Right lobe of liver (tissue), 6 donors: ENCODE measurements around the gene PRDM2. TPM values are rescaled to one million over a fixed set of nuclear protein-coding genes. Genes with fewer than 3 reads are reported as not detected.

Experiments used
- ATAC-seq, 4 donors: fragments of 200-7000 bp; cut with Tn5 transposase; one replicate each; pipeline ENCODE4 v1.9.1; 2020; ENCODE audit warnings: mild to moderate bottlenecking in 4 of 4, moderate library complexity in 4 of 4
- DNase-seq, 3 donors: peaks; one replicate each; pipeline ENCODE4 v3.0.0-alpha.2; 2020
- H3K27ac ChIP-seq, 3 donors: fragments of 200-600 bp; one replicate each; pipeline ENCODE4 v1.8.0; 2022
- H3K27me3 ChIP-seq, 2 donors: fragments of 200-600 bp; one replicate each; pipeline ENCODE4 v1.8.0; 2022
- H3K36me3 ChIP-seq, 4 donors: fragments of 200-600 bp; sonication (generic) in 1 of 4; one replicate each; pipeline versions ENCODE4 v1.5.1 to v1.8.0; 2017 to 2022; ENCODE audit warnings: control low read depth in 1 of 4
- H3K4me1 ChIP-seq, 4 donors: fragments of 200-600 bp; sonication (generic) in 1 of 4; one replicate each; pipeline versions ENCODE4 v1.5.1 to v1.8.0; 2017 to 2022; ENCODE audit warnings: control low read depth in 1 of 4
- H3K4me3 ChIP-seq, 3 donors: fragments of 200-600 bp; one replicate each; pipeline ENCODE4 v1.8.0; 2022
- H3K9me3 ChIP-seq, 4 donors: fragments of 200-600 bp; sonication (generic) in 1 of 4; one replicate each; pipeline versions ENCODE4 v1.5.1 to v1.8.0; 2017 to 2022; ENCODE audit warnings: control low read depth in 1 of 4
- POLR2A ChIP-seq: fragments of 450-650 bp; IDR thresholded peaks from one replicate; pipeline ENCODE4 v1.6.1; 2017; ENCODE audit warnings: antibody characterized with exemption, mild to moderate bottlenecking
- WGBS: methylation state at CpG from one replicate; pipeline ENCODE4 v1.1.6; 2018; ENCODE audit warnings: low coverage, low lambda C conversion rate; ENCODE audit not compliant: insufficient coverage; ENCODE audit errors: missing lambda C conversion rate; 5-methylcytosine and 5-hydroxymethylcytosine counted together
- intact Hi-C, 2 donors: fragments of 100-400 bp; cut with DNase I; formaldehyde crosslinking; loops; one replicate each; pipeline versions ENCODE4 v1.11.2 to v1.14.1; 2022
- total RNA-seq, 6 experiments: library from RNA; depleted of rRNA in 2 of 6; stranded (reverse); fragments of >200 nt in 2 of 6; fragmentation: NEBNext Ultra II Directional in 3 of 6; extraction: Animal tissue kit (Norgen Biotek cat#: 25700) in 3 of 6; gene quantifications; one replicate each; pipeline versions ENCODE4 v1.1.0 to v1.2.4, GENCODE V29; 2016 to 2023
- TF ChIP-seq, protein P1 (sequence below), 4 donors: fragments of 200-600 bp in 3 of 4; fragments of 450-650 bp in 1 of 4; IDR thresholded peaks; one replicate each; pipeline versions ENCODE4 v1.5.1 to v1.8.0; 2016 to 2022; ENCODE audit warnings: antibody characterized with exemption in 4 of 4, mild to moderate bottlenecking in 2 of 4
- donor health status: DM: no; HTN: yes; CAD: no.
- donor health status: DM: no; HTN: no; CAD: no.
- donor health status: DM: no; HTN: no; CAD: no.
- donor health status: DM: no; HTN: yes; CAD: no.
- donor health status: DM: no; HTN: yes; CAD: no.

PRDM2 gene
- total RNA-seq, 6 experiments from 2014 or later, result 7.4 to 16.9 (median 12.5) TPM

DNA sequence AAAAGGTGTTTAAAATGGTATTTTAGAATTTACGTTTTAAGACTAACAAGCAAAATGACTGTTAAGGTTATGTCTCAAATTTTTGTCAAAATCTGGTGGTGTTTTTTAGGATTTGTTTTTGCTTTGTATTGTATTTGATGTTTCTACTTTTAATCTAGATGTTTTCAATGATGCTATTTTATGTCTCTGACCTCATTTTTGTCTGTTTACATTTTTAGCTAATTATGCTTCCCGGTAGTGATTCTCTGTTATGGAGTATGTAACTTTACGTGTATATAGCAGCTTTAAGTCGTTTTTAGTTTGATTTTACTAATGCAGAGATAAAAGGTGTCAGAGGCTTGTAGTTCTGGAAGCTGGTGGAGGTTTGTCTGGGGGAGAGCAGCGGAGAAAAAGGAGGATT, 71.8 kb downstream of the PRDM2 start:
- no peak for ATAC-seq
- no peak overlapping the region for H3K27ac ChIP-seq
- no peak overlapping the region for H3K4me3 ChIP-seq
- no peak for DNase-seq
- intact Hi-C loops, result no loop called here
- H3K9me3 ChIP-seq, result no peaks in the 10 kb centered on the region
- TF ChIP-seq, protein P1, sequence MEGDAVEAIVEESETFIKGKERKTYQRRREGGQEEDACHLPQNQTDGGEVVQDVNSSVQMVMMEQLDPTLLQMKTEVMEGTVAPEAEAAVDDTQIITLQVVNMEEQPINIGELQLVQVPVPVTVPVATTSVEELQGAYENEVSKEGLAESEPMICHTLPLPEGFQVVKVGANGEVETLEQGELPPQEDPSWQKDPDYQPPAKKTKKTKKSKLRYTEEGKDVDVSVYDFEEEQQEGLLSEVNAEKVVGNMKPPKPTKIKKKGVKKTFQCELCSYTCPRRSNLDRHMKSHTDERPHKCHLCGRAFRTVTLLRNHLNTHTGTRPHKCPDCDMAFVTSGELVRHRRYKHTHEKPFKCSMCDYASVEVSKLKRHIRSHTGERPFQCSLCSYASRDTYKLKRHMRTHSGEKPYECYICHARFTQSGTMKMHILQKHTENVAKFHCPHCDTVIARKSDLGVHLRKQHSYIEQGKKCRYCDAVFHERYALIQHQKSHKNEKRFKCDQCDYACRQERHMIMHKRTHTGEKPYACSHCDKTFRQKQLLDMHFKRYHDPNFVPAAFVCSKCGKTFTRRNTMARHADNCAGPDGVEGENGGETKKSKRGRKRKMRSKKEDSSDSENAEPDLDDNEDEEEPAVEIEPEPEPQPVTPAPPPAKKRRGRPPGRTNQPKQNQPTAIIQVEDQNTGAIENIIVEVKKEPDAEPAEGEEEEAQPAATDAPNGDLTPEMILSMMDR (IDR thresholded peaks at IDR 0.05), result no peak
- no peak for TF ChIP-seq POLR2A
- 81% methylated on average over 5 of the region's 5 CpGs for WGBS
- H3K27me3 ChIP-seq, result no peaks in the 10 kb centered on the region
- no peaks in the 10 kb centered on the region for H3K4me1 ChIP-seq
- H3K36me3 ChIP-seq, result peaks cover 0 to 7% (median 0%) of the 10 kb centered on the region in 4 donors

DNA sequence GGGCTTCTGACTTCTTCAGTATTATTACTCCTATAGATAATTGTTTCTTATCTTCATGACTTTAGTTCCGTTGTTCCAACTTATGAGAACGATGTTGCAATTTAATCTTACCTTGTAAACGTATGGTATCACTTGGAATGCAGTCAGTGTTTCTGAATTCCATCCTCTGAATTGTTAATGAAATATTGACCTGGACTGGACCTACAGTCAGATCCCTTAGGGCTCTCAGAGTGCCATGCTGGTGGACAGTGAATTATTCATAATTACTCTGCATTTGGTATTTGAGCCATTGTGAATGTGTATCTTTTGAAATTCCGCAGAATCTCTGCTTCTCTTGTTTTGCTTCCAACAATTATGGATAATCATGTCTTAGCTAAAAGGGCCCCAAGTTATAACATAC, 72.3 kb downstream of the PRDM2 start:
- no peak overlapping the region for H3K4me3 ChIP-seq
- no peak for DNase-seq
- peaks cover 0 to 11% (median 0%) of the 10 kb centered on the region in 4 donors for H3K36me3 ChIP-seq
- no peak overlapping the region for H3K27ac ChIP-seq
- no peaks in the 10 kb centered on the region for H3K4me1 ChIP-seq
- no peaks in the 10 kb centered on the region for H3K9me3 ChIP-seq
- no peak for ATAC-seq
- intact Hi-C loops, result no loop called here
- no peaks in the 10 kb centered on the region for H3K27me3 ChIP-seq
- TF ChIP-seq POLR2A, result no peak
- TF ChIP-seq, protein P1 (IDR thresholded peaks at IDR 0.05), result no peak
- WGBS, result 84% methylated on average over 4 of the region's 4 CpGs

DNA sequence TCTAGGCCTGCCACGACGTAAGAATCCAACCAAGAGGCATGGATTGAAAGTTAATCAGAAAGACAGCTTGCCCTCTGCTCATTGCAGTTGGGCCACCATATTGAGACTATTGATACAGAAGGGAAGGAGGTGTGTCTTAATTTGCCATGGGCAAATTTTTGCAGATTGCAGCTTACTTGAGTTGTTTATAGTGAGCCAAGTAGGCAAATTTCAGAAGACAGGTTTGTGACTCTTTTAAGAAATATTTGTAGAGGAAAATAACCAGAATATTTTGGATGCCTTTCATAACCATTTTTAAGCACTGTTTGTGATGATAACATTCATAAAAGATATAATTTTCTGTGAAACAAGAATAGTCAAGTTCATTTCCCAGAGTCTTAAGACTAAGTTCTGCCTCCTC, 74.1 kb downstream of the PRDM2 start:
- no peaks in the 10 kb centered on the region for H3K4me1 ChIP-seq
- H3K27ac ChIP-seq, result no peak overlapping the region
- no peaks in the 10 kb centered on the region for H3K9me3 ChIP-seq
- intact Hi-C loops, result no loop called here
- H3K27me3 ChIP-seq, result no peaks in the 10 kb centered on the region
- DNase-seq (no peak), ATAC-seq (no peak)
- peaks cover 0 to 24% (median 3%) of the 10 kb centered on the region in 4 donors for H3K36me3 ChIP-seq
- 95% methylated on average over 2 of the region's 2 CpGs for WGBS
- H3K4me3 ChIP-seq, result no peak overlapping the region
- TF ChIP-seq, protein P1 (IDR thresholded peaks at IDR 0.05), result no peak

DNA sequence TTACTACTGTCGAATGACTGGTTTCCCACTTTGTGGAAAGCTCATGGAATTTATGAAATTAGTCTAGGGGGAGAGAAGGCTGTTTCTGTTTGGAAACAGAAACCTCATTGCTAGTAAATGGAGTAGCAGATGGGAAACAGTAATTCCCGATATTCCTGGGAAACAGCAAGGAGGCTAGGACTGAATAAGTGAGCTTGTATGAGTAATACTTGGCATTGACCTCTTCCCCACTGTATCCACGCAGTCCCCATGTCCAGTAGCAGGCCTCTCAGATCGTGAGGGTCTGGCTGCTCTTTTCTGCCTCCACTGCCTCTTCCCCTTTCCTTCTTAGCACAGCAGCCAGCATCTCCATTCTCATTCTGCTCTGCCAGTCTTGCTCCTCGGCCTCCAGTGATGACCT, 75.5 kb downstream of the PRDM2 start:
- H3K27ac ChIP-seq, result no peak overlapping the region
- H3K36me3 ChIP-seq, result peaks cover 0 to 28% (median 4%) of the 10 kb centered on the region in 4 donors
- no peaks in the 10 kb centered on the region for H3K27me3 ChIP-seq
- WGBS, result 87% methylated on average over 4 of the region's 5 CpGs
- no peak for ATAC-seq
- H3K9me3 ChIP-seq, result no peaks in the 10 kb centered on the region
- no peaks in the 10 kb centered on the region for H3K4me1 ChIP-seq
- H3K4me3 ChIP-seq, result no peak overlapping the region
- DNase-seq, result no peak
- intact Hi-C loops, result no loop called here
- TF ChIP-seq POLR2A, result no peak
- TF ChIP-seq, protein P1 (IDR thresholded peaks at IDR 0.05), result no peak

DNA sequence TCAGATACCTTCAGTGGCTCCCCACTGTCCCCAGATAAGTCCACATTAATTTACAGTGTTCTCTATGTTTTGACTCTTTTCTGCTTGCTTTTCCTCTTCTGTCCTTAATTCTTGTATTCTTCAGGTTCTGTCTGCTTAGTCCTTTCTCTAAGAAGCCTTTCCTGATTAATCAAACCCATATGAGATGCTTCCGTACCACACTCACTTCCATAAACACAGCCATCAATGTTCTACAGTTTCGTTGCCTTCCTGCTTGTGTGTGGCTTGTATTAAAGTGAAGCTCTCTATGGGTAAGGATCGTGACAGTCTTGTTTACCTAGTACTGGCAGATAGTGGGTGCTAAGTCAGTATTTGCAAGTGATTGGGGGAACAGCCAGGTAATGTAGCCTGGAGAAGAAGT, 75.9 kb downstream of the PRDM2 start:
- Histone ChIP-seq H3K27me3 (no peaks in the 10 kb centered on the region), H3K4me1 (no peaks in the 10 kb centered on the region), H3K36me3 (peaks cover 0 to 28% (median 4%) of the 10 kb centered on the region in 4 donors), H3K27ac (no peak overlapping the region), H3K9me3 (no peaks in the 10 kb centered on the region), H3K4me3 (no peak overlapping the region)
- DNase-seq, result no peak
- no peak for ATAC-seq
- no peak for TF ChIP-seq POLR2A
- TF ChIP-seq, protein P1 (IDR thresholded peaks at IDR 0.05), result no peak
- WGBS, result 96% methylated on average over 3 of the region's 3 CpGs
- intact Hi-C loops, result no loop called here
